ENCODE measurements around the gene CHRNA9. TPM values are rescaled to one million over a fixed set of nuclear protein-coding genes. Genes with fewer than 3 reads are reported as not detected.
A peak's percentile ranks its signal among the peaks of the same experiment; 100 is the strongest.

CHRNA9 gene
- total RNA-seq, 3 donors from 2014 or later (not counting 1 experiment from before 2014, with no cell fraction given): not detected

- intact Hi-C loops (cut with micrococcal nuclease): loop anchor here (2.0 kb wide), 1 partner anchor 166 kb away; no protein-coding TSS in a partner anchor
- Mint-ChIP-seq H3K4me1 (peaks cover 12 to 13% of the 10 kb centered on the region in 2 donors), H3K9me3 (no peaks in the 10 kb centered on the region), H3K4me3 (peak overlapping the region; percentile 71), H3K36me3 (no peaks in the 10 kb centered on the region), H3K27ac (peak overlapping the region in 1 of 2 donors; percentile 35), H3K27me3 (ENCODE audit: low read depth in 2 of 2) (no peaks in the 10 kb centered on the region)
- TF ChIP-seq CTCF (IDR thresholded peaks at IDR 0.05): peak; percentile 87
- Histone ChIP-seq H3K4me1 (ENCODE audit: control insufficient read depth, insufficient read depth, low read length) (peaks cover 9% of the 10 kb centered on the region), H3K27me3 (ENCODE audit: control insufficient read depth, insufficient read depth, low read length) (no peaks in the 10 kb centered on the region), H3K4me3 (ENCODE audit: low read length) (peak overlapping the region; percentile 9), H3K27ac (ENCODE audit: low read length) (no peak overlapping the region), H3K9me3 (ENCODE audit: control insufficient read depth, insufficient read depth, low read length) (no peaks in the 10 kb centered on the region), H3K36me3 (ENCODE audit: control insufficient read depth, insufficient read depth, low read length) (no peaks in the 10 kb centered on the region)
- ATAC-seq (peak; percentile 86 to 89 (median 87)), DNase-seq (peak; percentile 32 to 89)
- WGBS (ENCODE audit: insufficient coverage): 17% methylated on average over 19 of the region's 19 CpGs
Observed at GRCh38 chr4:40316782-40317635, 18.1 kb upstream of the CHRNA9 start.

GRCh38 chr4:40317916-40318658 is 17.0 kb upstream of the CHRNA9 start:
- 95% methylated on average over 10 of the region's 10 CpGs for WGBS (ENCODE audit: insufficient coverage)
- ATAC-seq (no peak), DNase-seq (peak in 1 of 2 donors; percentile 6)
- H3K4me3 Mint-ChIP-seq: no peak overlapping the region
- H3K27ac ChIP-seq (ENCODE audit: low read length): no peak overlapping the region
- no peaks in the 10 kb centered on the region for H3K9me3 Mint-ChIP-seq
- H3K4me1 ChIP-seq (ENCODE audit: control insufficient read depth, insufficient read depth, low read length): peaks cover 9% of the 10 kb centered on the region
- H3K9me3 ChIP-seq (ENCODE audit: control insufficient read depth, insufficient read depth, low read length): no peaks in the 10 kb centered on the region
- no peak for TF ChIP-seq CTCF (IDR thresholded peaks at IDR 0.05)
- no peak overlapping the region for H3K27ac Mint-ChIP-seq
- peaks cover 12% of the 10 kb centered on the region in 2 donors for H3K4me1 Mint-ChIP-seq
- H3K27me3 ChIP-seq (ENCODE audit: control insufficient read depth, insufficient read depth, low read length): no peaks in the 10 kb centered on the region
- H3K4me3 ChIP-seq (ENCODE audit: low read length): no peak overlapping the region
- intact Hi-C loops (cut with micrococcal nuclease): loop anchor here (2.0 kb wide), 1 partner anchor 167 kb away; no protein-coding TSS in a partner anchor
- H3K36me3 ChIP-seq (ENCODE audit: control insufficient read depth, insufficient read depth, low read length): no peaks in the 10 kb centered on the region
- H3K27me3 Mint-ChIP-seq (ENCODE audit: low read depth in 2 of 2): no peaks in the 10 kb centered on the region
- H3K36me3 Mint-ChIP-seq: no peaks in the 10 kb centered on the region

- no peaks in the 10 kb centered on the region for H3K36me3 ChIP-seq (ENCODE audit: control insufficient read depth, insufficient read depth, low read length)
- Mint-ChIP-seq H3K4me3 (no peak overlapping the region), H3K27me3 (ENCODE audit: low read depth in 2 of 2) (no peaks in the 10 kb centered on the region), H3K36me3 (no peaks in the 10 kb centered on the region), H3K4me1 (peaks cover 7% of the 10 kb centered on the region in 2 donors), H3K27ac (no peak overlapping the region), H3K9me3 (no peaks in the 10 kb centered on the region)
- H3K27ac ChIP-seq (ENCODE audit: low read length): no peak overlapping the region
- WGBS (ENCODE audit: insufficient coverage): 53% methylated on average over 7 of the region's 7 CpGs
- ATAC-seq (no peak), DNase-seq (no peak)
- no peak overlapping the region for H3K4me3 ChIP-seq (ENCODE audit: low read length)
- no peak for TF ChIP-seq CTCF (IDR thresholded peaks at IDR 0.05)
- intact Hi-C loops (cut with micrococcal nuclease): no loop called here
- H3K9me3 ChIP-seq (ENCODE audit: control insufficient read depth, insufficient read depth, low read length): no peaks in the 10 kb centered on the region
- peaks cover 7% of the 10 kb centered on the region for H3K4me1 ChIP-seq (ENCODE audit: control insufficient read depth, insufficient read depth, low read length)
- no peaks in the 10 kb centered on the region for H3K27me3 ChIP-seq (ENCODE audit: control insufficient read depth, insufficient read depth, low read length)
Observed at GRCh38 chr4:40321574-40322275, 13.4 kb upstream of the CHRNA9 start.
